HG02588 (cell line): ENCODE measurements around the gene GPX2.

Experiments
- ATAC-seq: cut with Tn5 transposase; IDR thresholded peaks from one replicate; pipeline ENCODE4 v1.9.1; 2021; ENCODE audit warnings: mild to moderate bottlenecking, moderate library complexity; ENCODE audit not compliant: unreplicated experiment

GPX2 gene

DNA sequence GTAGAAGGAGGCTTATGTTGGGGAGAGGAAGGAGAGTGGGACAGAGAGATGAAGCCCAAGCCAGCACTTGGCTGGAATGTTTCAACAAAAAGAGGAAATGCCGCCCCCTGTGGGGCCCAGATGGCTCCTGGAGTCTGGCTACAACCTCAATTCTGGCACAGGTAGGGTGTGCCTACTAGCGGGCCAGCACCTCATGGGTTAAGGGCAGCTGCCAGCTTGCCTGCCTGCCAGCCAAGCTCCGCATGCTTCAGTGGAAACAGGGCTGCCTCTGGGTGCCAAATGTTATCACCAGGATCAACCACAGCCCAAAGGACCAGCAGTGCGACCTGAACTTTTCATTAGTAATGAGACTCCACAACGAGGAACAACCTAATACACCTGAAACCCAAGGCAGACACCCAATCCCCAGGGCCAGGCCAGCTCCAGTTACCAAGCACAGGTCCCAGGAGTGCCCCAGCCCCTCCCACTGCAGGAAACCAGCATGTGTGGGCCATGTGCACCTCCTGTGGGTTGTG, 18.3 kb upstream of the GPX2 start:
- ATAC-seq: no peak

DNA sequence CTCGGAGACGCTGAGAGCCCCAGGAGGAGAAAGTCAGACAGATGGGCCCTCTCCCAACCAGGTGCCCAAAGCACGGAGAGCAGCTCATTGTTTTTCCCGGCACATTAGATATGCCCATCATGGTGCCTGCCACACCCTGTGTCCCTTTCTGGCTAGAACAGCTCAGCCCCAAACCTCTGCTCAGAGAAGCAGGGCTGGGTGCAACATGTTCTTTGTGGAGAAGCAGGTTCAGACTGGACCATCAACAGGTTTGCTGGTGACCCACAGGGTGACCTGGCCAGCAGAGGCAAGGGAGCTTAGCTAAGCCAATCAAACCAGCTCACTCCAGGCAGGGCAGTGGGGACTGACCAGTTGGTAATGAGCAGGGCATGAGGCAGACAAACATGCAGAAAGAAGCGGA, 16.2 kb upstream of the GPX2 start:
- no peak for ATAC-seq

DNA sequence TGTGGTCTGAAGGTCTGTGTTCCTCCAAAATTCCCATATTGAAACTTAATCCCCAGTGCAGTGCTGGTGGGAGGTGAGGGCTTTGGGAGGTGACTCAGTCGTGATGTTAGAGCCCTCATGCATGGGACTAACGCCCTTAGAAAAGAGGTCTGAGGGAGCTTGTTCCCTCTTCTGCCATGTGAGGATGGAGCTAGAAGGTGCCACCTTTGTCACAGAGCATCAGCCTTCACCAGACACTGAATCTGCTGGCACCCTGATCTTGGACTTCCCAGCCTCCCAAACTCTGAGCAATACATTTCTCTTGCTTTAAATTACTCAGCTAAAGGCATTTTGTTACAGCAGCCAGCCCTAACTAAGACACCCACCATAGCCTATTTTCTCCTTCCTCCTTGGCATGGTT, 15.7 kb upstream of the GPX2 start:
- no peak for ATAC-seq

DNA sequence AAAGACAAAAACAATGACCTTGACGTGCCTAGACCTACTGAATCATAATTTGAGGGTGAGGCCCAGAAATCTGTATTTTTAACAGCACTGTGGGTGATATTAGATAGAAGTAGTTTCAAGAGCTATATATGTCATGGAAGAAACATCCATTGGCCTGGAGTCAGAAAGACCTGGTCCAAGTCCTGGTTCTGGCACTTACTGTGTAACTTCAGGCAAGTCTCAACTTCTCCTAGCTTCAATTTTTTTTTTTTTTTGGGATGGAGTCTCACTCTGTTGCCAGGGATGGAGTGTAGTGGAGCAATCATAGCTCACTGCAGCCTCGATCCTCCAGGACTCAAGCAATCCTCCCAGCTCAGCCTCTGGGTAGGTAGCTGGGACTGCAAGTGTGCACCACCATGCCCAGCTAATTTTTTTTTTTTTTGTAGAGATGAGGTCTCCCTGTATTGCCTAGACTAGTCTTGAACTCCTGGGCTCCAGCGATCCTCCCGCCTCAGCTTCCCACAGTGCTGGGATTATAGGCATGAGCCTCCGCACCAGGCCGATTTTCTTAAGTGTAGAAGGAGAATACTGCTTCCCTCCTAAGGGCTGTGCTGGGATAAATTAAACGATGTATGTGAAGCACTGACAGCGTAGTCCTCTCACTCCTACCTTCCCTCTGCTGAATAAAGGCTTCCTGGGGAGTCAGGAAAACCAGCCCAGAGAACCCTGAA, 14.3 kb upstream of the GPX2 start:
- no peak for ATAC-seq

DNA sequence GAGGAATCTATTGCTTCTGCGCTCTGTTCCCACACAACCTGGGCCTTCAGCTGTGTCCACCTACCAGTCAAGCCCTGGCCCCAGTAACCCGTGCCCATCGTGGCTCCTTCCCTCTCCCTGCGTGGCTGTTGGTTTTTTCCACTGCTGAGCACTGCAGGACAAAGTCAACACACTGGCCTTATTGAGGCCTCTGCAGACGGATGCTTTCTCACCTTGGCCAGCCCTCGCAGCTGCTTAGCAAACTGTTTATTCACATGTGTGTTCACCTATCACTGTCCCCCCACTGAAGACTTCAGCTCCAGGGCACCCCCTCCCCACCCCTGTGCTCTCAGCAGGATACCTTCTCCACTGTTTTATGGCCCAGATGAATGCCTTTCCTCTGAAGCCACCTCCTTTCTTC, 12.8 kb upstream of the GPX2 start:
- ATAC-seq: no peak

DNA sequence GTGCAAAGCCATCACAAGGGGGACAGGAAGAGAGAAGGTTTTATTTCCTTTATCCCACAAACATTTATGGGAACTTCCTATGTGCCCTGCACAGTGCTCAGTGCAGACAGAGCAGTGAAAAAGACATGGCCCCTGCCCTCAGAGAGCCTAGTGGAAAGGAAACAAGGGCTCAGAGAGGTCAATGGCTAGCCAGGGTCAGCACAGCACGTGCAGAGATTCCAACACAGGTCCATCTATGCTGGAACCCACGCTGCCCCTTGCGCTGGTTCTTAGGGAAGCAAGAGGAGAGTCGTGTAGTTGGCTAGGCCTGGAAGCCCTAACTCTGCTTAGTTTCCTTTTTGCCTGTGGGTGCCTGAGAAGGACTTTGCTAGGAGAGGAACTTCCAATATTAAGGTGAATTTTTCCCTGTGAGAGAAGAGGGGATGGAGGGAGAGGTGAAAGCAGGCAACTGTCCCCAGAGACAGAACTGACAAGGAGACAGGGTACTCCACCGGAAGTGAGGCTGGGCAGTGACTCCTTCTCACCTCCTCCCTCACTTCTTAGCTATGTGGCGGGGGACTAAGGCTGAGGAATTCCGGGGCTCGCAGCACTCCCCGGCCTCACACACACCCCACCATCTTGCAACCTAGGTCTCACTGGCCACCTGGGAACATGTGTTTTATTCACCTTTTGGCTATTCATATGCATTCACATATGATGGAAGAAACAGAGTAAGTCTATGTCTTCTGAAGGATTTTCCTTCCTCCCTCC, 12.1 kb upstream of the GPX2 start:
- ATAC-seq: no peak

DNA sequence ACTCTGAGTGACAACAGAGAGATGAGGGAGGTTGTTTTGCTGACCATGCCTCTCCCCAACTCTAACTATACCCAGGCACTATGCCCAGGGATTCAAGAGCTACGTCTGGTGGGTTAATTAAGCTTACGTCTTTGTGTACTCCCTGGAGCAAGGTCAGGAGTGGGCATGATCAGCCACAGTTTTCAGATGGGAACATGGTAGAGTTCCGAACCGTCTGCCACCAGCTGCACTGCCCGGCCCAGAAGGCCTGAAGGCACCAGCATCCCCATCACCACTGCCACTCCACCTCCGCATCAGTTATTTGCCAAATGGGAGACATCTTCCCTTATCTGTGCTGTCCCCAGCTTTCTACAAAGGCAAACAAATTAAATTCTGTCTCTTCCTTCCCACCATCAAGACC, 11.1 kb upstream of the GPX2 start:
- no peak for ATAC-seq

DNA sequence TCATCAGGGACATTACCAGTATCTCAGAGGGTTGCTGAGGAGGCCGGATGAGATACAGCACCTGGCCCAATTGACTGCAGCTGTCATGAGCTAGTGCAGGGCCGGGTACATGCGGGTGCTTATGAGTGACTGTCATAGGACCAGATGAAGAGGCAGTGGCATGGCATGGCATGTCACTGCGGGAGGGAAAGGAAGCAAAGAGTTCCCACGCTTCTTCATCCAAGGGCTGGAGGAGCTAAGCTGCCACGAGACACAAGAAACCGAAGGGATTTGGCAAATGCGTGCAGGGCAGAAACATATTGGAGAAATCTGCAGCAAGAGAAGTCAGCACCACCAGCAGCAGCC, 10.7 kb upstream of the GPX2 start:
- no peak for ATAC-seq

DNA sequence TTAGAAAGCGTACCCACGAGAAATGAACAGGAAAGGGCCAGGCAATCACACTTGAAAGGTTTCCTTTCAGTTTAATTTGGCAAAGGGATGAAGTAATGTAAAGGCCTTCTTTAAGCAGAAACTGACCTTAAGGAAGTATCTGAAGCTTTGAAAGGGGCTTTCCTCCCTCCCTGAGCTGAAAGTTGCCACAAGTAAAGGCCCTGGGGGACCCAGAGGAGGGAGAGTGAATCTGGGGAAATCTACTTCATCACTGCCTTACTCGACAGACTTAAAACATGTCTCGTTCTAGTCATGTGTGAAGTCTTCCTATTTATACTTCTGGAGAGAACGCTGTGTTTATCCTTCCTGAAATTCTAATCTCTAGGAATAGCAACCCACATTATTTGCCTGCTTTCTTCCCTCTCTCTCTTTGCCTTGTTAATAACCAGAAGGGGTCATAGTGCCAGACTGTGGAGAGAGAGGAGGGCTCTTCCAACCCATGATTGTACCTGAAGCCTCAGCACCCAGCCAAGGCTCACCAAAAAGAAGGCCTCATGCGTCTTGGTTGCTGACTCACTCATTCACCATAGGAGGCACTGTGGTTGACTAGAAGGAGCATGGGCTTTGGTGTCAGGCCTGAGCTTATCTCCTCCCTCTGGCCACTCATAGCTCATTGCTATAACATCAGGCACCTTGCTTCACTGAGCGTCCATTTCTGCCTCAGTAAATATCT, 10.2 kb upstream of the GPX2 start:
- peak; percentile 59 for ATAC-seq

DNA sequence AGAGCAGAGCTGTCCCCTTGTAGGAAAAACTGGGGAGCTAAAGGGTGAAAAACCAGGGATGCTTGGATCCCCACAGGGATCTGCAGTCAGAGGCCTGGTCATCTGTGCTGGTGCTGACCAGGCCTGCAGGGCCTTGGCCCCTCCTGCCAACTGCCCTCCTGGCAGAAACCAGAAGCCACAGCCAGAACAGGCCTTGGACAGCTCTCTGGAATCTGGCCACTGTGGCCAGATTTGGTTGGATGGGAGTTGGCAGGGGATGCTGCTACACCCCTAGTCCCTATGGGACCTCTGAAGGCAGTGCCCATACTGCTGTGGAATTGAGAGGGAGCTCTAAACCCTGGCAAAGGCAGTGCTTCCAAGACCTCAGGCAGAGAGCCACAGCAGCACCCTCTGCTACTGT, 9.2 kb upstream of the GPX2 start:
- ATAC-seq: no peak

DNA sequence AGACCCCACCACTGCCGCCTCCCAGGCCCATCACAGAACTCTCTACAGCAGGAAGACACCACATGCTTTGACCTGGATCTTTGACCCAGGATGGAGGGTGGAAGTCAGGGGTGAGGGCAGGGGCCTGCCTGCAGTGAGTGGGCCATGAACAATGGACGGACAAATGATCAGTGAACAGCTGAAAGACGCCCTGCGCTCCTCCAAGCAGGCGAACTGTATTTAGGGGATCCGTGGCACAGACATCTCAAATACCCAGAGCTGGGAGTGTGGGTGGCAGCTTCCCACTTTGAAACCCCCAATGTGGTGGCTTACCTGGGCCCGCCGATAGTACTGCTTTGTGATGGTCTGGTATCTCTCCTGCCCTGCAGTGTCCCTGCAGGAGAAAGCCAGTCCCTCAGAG, 8.7 kb upstream of the GPX2 start:
- no peak for ATAC-seq

DNA sequence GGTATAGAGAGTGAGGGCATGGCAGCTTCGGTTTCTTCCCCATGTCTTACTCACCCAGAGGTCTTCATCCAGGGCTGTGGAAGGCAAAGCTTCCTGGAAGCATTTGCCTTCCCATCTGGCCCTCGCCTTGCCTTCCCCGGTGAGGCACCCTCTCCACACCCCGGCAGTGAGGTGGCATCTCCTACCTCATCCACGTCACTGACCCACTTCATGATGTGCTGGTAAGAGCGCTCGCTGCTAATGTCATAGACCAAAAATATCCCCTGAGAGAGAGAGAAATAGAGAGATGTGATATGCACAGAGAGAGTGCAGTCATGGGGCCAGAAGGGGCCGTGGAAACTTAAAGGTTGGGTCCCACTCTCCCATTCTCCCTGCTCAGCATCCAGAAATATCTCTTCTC, 8.3 kb upstream of the GPX2 start:
- no peak for ATAC-seq

DNA sequence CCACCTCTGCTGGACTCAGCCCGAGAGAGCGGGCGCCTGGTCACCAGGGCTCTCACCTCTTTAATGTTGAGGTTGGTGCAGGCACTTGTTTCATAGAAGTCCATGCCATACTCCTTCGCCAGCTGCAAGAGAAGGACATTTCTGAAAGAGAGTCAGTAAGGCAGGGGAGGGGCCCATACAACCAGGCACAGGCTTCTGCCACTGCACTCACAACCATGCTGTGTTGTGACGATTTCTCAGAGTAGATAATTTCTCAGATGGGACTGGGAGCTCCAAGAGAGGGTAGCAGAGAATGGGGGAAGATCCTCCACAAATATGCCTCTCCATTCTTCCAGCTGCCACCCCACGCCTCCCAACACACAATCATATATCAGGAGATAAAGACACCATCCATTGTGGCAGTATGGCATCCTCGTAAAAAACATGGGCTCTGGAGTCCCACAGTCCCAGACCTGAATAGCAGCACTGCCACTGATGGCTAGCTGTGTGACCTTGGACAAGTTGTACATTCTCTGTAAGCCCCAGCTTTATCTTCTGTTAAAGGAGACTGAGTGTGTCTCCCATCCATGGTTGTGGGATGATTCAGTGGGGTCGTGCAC, 6.2 kb upstream of the GPX2 start:
- ATAC-seq: no peak

DNA sequence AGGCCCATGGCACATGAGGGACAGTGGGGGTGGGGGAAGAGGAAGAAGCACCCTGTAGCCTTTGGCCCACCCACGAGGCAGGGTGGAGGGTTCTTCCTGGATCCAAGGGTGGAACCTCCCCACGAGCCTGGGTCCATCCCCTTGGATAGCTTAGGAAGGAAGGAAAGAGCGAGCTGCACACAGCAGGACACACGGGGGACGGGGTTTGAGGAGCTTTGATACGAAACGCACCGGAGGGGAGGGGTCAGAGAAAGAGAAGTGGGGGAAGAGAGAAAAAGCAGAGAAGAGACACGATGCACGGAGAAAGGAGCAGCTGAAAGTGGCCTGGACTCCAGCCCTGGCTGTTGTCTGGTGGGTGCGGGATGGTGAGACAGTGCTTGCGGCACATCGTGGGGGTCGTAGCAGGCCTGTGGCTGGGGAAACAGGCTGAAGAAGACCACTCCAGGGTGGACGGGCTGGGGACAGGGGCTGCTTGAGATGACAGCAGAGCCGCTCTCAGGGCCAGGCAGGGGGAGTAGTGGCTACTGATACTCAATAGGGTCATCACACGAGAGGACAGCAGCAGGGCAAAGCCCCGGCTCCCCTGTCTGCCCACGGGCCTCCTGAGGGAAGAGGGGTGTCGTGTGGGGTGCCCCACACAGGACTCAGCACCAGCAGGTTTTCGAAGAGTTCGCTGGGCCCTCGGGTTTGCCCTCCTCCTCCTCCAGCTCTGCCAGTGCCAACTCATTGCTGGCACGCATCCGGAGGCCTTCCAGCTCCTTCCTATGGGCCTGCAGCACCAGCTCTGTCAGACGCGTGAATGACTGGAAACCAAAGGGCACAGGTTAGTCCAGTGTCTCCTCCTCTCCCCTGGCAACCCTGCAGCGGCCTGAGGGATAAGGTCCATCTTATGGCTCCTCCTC, 5.4 kb upstream of the GPX2 start:
- no peak for ATAC-seq

DNA sequence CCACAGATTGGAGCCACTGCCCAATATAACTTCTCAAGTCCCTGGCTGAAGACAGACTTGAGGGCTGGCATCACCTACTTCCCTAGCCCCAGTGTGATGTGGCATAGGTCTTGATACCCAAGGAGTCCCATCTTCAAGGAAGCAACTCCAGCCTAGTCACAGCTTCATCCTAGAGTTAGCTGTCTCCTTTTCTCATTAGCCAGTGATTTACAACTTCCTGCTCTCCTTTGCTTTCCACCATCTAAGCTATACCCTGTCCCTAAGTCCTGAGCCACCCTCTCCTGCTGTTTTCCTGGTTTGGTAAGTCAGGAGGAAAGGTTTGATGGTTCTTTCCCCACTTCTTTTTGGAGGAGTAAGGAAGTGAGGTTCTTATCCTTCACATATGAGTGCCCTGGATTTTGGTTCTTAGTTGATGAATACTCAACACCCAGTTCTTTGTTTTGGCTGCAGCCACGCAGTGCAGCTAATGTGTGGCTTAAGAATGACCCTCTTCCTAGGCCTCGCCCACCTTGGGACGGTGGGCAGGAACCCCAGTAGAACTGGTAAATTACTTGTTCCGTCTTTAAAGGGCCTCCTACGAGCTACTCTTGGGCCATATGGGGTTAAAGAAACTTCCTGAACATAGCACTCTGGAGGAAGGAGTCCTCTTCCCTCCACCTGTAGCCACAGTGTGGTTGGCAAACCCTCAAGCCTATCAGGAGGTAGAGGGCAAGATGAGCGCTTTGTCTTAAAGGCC, 3.9 kb upstream of the GPX2 start:
- no peak for ATAC-seq

DNA sequence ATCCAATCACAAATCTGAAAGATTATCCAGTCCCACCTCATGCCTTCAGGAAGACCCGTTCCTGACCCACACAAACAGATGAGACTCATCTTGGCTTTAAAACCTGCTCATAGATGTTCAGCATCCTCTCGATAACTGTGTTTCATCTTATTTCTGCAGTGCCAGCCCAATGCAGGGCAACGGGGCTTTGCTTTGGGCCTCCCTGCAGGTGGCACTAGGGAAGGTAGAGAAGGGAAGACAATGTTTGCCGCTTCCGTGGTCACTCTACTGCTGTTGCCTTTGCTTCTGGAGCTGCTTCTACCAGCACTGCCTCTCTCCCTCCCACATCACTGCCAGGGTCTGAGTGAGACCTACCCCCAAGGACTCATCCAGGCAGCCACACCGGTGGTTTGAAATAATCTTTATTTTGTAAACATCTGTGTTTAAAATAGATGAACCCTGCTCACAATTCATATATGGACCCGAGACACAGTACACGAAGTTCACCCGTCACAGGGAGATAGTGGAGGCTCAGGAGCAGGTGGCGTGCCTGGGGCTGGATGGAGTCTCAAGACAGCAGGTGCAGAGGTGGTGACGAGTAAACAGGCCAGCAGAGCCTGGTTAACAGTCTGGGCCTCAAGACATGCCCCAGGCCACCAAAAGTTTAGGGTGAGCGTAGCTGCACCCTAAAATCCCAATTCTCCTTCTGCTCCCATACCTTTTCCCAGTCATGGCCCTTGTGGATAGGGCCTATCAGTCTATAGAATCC, 3.1 kb upstream of the GPX2 start:
- no peak for ATAC-seq

DNA sequence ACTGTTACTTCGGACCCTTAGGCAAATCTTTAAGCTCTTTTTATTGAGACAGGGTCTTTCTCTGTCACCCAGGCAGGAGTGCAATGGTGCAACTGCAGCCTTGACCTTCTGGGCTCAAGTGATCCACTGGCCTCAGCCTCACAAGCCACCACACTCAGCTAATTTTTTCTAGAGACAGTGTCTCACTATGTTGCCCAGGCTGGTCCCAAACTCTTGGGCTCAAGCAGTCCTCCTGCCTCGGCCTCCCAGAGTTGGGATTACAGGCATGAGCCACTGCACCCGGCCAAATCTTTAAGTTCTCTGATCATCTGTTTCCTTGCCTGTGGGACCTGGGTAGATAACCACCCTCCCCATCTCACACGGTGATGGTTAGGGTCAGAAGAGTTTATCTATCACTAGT, 2.3 kb upstream of the GPX2 start:
- no peak for ATAC-seq

DNA sequence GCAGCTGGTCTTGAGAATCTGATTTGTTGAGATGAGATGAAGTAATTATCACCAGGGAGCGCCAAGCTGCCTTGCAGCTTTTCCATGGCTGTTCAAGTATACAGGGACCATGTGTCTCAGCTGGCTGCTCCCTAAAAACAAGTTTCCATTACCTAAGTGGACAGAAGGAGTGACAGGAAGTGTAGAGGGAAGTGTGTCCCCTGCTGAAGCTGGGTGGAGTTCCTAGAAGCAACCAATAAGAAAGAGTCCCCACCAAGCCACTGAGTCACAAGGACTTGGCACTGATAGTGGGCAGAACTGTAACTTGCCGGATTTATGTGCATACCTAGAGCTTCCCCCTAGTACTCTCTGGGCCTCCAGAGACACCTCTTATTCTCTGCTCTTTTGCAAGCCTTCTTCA, 1.5 kb upstream of the GPX2 start:
- no peak for ATAC-seq

DNA sequence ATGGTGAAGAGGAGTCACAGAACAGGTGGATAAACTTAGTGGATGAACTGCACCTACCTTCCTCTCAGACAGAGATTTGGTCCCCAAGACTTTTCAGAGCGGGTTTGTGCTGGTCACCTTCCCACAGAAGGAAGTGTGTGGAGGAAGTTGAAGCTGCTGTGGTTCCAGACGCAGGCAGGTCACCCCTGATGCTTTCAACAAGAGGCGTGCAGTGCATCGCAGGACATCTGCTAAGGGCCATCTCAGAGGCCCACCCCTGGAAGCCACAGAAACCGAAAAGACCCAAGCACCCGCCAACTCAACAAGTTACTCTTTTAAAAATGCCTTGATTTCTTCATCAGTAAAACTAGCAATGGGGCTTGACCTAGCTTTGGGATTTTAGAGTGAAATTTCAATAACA, 1.0 kb upstream of the GPX2 start:
- no peak for ATAC-seq
